ENCODE measurements around the gene MYRF.
A peak's percentile ranks its signal among the peaks of the same experiment; 100 is the strongest.

MYRF gene

DNA sequence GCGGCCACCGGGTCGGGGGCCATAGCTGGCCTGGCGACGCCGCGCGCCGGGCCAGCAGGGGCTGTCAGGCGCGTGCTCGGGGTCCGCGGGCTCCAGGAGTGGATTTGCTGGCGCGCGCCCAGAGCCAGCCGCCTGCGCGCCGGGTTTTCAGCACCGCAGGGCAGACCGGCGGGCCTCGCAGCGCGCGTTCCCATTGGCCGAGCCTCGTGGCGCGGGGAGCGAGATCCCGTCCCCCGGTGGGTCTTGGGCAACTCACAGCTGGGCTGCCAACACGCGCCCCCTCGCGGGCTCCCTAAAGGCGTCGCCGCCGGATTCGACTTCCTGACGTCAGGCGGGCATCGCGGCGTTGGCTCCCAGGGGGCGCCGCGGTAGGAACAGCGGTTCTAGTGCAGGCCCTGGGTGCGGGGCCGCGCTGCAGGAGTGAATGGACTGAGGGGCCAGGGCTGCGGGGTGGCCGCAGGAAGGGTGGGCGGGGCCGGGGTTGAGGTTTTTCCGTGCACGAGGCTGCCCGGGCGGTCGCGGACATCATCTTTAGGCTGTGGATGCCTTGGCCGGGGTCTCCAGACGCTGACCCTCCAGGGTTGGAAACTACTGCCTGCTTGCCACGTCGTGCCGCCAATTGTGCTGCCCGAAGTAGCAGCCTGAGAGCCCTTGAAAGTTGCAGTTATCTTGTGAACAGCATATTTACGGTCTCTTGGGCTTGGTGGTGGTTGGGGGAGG lies 64.5 kb downstream of the MYRF start, which contains the start of gene FADS1 (continued):
- TF ChIP-seq, protein P1, sequence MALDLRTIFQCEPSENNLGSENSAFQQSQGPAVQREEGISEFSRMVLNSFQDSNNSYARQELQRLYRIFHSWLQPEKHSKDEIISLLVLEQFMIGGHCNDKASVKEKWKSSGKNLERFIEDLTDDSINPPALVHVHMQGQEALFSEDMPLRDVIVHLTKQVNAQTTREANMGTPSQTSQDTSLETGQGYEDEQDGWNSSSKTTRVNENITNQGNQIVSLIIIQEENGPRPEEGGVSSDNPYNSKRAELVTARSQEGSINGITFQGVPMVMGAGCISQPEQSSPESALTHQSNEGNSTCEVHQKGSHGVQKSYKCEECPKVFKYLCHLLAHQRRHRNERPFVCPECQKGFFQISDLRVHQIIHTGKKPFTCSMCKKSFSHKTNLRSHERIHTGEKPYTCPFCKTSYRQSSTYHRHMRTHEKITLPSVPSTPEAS (tag by site-specific recombination; IDR thresholded peaks at IDR 0.05) = no peak
- TF ChIP-seq BCL11A (tag by site-specific recombination; IDR thresholded peaks at IDR 0.05; ENCODE audit: low read depth) (no peak), ZNF600 (tag by site-specific recombination; IDR thresholded peaks at IDR 0.05) (peak; percentile 26; the same call in 1 of the 2 replicates), ZNF19 (tag by site-specific recombination; IDR thresholded peaks at IDR 0.05; ENCODE audit: low read depth) (no peak), PRDM1 (tag by site-specific recombination; IDR thresholded peaks at IDR 0.05) (no peak), ZNF274 (IDR thresholded peaks at IDR 0.05; ENCODE audit: low read length) (no peak), ZNF274 (tag by site-specific recombination; IDR thresholded peaks at IDR 0.05; ENCODE audit: borderline replicate concordance) (no peak), ZNF510 (tag by site-specific recombination; IDR thresholded peaks at IDR 0.05; ENCODE audit: insufficient replicate concordance) (no peak), ZNF426 (tag by site-specific recombination; IDR thresholded peaks at IDR 0.05) (no peak), KLF10 (tag by site-specific recombination; IDR thresholded peaks at IDR 0.05) (peak; percentile 72), ZIC2 (tag by site-specific recombination; IDR thresholded peaks at IDR 0.05) (peak; percentile 97), ZXDB (tag by site-specific recombination; IDR thresholded peaks at IDR 0.05) (no peak), ZNF791 (tag by site-specific recombination; IDR thresholded peaks at IDR 0.05) (no peak), ZNF548 (tag by site-specific recombination; IDR thresholded peaks at IDR 0.05) (no peak), ZNF138 (tag by site-specific recombination; IDR thresholded peaks at IDR 0.05; ENCODE audit: borderline replicate concordance) (no peak), TRIM28 (IDR thresholded peaks at IDR 0.05; ENCODE audit: borderline replicate concordance, low read length) (no peak), ZNF266 (tag by site-specific recombination; IDR thresholded peaks at IDR 0.05; ENCODE audit: low read depth) (no peak), SCRT2 (tag by site-specific recombination; IDR thresholded peaks at IDR 0.05) (no peak), ZNF223 (tag by site-specific recombination; IDR thresholded peaks at IDR 0.05) (no peak), ZNF530 (tag by site-specific recombination; IDR thresholded peaks at IDR 0.05; ENCODE audit: low read depth) (no peak)
- TF ChIP-seq, protein P2, sequence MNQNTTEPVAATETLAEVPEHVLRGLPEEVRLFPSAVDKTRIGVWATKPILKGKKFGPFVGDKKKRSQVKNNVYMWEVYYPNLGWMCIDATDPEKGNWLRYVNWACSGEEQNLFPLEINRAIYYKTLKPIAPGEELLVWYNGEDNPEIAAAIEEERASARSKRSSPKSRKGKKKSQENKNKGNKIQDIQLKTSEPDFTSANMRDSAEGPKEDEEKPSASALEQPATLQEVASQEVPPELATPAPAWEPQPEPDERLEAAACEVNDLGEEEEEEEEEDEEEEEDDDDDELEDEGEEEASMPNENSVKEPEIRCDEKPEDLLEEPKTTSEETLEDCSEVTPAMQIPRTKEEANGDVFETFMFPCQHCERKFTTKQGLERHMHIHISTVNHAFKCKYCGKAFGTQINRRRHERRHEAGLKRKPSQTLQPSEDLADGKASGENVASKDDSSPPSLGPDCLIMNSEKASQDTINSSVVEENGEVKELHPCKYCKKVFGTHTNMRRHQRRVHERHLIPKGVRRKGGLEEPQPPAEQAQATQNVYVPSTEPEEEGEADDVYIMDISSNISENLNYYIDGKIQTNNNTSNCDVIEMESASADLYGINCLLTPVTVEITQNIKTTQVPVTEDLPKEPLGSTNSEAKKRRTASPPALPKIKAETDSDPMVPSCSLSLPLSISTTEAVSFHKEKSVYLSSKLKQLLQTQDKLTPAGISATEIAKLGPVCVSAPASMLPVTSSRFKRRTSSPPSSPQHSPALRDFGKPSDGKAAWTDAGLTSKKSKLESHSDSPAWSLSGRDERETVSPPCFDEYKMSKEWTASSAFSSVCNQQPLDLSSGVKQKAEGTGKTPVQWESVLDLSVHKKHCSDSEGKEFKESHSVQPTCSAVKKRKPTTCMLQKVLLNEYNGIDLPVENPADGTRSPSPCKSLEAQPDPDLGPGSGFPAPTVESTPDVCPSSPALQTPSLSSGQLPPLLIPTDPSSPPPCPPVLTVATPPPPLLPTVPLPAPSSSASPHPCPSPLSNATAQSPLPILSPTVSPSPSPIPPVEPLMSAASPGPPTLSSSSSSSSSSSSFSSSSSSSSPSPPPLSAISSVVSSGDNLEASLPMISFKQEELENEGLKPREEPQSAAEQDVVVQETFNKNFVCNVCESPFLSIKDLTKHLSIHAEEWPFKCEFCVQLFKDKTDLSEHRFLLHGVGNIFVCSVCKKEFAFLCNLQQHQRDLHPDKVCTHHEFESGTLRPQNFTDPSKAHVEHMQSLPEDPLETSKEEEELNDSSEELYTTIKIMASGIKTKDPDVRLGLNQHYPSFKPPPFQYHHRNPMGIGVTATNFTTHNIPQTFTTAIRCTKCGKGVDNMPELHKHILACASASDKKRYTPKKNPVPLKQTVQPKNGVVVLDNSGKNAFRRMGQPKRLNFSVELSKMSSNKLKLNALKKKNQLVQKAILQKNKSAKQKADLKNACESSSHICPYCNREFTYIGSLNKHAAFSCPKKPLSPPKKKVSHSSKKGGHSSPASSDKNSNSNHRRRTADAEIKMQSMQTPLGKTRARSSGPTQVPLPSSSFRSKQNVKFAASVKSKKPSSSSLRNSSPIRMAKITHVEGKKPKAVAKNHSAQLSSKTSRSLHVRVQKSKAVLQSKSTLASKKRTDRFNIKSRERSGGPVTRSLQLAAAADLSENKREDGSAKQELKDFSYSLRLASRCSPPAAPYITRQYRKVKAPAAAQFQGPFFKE (tag by site-specific recombination; IDR thresholded peaks at IDR 0.05; ENCODE audit: borderline replicate concordance) = no peak
- TF ChIP-seq, protein P3, sequence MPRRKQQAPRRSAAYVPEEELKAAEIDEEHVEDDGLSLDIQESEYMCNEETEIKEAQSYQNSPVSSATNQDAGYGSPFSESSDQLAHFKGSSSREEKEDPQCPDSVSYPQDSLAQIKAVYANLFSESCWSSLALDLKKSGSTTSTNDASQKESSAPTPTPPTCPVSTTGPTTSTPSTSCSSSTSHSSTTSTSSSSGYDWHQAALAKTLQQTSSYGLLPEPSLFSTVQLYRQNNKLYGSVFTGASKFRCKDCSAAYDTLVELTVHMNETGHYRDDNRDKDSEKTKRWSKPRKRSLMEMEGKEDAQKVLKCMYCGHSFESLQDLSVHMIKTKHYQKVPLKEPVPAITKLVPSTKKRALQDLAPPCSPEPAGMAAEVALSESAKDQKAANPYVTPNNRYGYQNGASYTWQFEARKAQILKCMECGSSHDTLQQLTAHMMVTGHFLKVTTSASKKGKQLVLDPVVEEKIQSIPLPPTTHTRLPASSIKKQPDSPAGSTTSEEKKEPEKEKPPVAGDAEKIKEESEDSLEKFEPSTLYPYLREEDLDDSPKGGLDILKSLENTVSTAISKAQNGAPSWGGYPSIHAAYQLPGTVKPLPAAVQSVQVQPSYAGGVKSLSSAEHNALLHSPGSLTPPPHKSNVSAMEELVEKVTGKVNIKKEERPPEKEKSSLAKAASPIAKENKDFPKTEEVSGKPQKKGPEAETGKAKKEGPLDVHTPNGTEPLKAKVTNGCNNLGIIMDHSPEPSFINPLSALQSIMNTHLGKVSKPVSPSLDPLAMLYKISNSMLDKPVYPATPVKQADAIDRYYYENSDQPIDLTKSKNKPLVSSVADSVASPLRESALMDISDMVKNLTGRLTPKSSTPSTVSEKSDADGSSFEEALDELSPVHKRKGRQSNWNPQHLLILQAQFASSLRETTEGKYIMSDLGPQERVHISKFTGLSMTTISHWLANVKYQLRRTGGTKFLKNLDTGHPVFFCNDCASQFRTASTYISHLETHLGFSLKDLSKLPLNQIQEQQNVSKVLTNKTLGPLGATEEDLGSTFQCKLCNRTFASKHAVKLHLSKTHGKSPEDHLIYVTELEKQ (tag by site-specific recombination; IDR thresholded peaks at IDR 0.05; ENCODE audit: borderline replicate concordance) = no peak
- TF ChIP-seq, protein P4, sequence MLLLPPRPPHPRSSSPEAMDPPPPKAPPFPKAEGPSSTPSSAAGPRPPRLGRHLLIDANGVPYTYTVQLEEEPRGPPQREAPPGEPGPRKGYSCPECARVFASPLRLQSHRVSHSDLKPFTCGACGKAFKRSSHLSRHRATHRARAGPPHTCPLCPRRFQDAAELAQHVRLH (tag by site-specific recombination; IDR thresholded peaks at IDR 0.05) = no peak
- TF ChIP-seq, protein P5, sequence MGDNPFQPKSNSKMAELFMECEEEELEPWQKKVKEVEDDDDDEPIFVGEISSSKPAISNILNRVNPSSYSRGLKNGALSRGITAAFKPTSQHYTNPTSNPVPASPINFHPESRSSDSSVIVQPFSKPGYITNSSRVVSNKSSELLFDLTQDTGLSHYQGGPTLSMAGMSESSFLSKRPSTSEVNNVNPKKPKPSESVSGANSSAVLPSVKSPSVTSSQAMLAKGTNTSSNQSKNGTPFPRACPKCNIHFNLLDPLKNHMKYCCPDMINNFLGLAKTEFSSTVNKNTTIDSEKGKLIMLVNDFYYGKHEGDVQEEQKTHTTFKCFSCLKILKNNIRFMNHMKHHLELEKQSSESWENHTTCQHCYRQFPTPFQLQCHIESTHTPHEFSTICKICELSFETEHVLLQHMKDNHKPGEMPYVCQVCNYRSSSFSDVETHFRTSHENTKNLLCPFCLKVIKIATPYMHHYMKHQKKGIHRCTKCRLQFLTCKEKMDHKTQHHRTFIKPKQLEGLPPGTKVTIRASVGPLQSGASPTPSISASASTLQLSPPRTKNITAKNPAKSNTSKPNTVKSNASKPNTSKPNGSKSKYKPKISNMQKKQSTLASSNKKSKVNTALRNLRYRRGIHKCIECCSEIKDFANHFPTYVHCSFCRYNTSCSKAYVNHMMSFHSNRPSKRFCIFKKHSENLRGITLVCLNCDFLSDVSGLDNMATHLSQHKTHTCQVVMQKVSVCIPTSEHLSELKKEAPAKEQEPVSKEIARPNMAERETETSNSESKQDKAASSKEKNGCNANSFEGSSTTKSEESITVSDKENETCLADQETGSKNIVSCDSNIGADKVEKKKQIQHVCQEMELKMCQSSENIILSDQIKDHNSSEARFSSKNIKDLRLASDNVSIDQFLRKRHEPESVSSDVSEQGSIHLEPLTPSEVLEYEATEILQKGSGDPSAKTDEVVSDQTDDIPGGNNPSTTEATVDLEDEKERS (tag by site-specific recombination; IDR thresholded peaks at IDR 0.05) = no peak
- TF ChIP-seq, protein P6, sequence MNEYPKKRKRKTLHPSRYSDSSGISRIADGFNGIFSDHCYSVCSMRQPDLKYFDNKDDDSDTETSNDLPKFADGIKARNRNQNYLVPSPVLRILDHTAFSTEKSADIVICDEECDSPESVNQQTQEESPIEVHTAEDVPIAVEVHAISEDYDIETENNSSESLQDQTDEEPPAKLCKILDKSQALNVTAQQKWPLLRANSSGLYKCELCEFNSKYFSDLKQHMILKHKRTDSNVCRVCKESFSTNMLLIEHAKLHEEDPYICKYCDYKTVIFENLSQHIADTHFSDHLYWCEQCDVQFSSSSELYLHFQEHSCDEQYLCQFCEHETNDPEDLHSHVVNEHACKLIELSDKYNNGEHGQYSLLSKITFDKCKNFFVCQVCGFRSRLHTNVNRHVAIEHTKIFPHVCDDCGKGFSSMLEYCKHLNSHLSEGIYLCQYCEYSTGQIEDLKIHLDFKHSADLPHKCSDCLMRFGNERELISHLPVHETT (tag by site-specific recombination; IDR thresholded peaks at IDR 0.05) = no peak
